NT2/D1 (cell line): ENCODE measurements around the gene FAM90A1.
"Not testable (repeated sequence)": the region's sequence is repeated elsewhere in the genome, so short reads cannot be mapped to it uniquely, and the experiment has no call there.

ENCODE experiments used
- DNase-seq: peaks from one replicate; pipeline ENCODE4 v3.0.0-alpha.2; 2011; ENCODE audit warnings: low read depth, low spot score
- H3K27me3 ChIP-seq: 2 replicates; pipeline ENCODE4 v1.6.0; 2011; ENCODE audit warnings: mild to moderate bottlenecking; ENCODE audit not compliant: insufficient read length, insufficient read depth
- H3K36me3 ChIP-seq: 2 replicates; pipeline ENCODE4 v1.6.1; 2011; ENCODE audit warnings: mild to moderate bottlenecking, low read length, mixed read lengths; ENCODE audit not compliant: insufficient read depth, insufficient read length
- H3K4me1 ChIP-seq: 2 replicates; pipeline ENCODE4 v1.5.1; 2011; ENCODE audit not compliant: insufficient read depth, insufficient read length
- H3K4me3 ChIP-seq: 2 replicates; pipeline ENCODE4 v1.5.1; 2011; ENCODE audit warnings: low read depth; ENCODE audit not compliant: insufficient read length
- H3K9ac ChIP-seq: 2 replicates; pipeline ENCODE4 v1.6.0; 2011; ENCODE audit warnings: low read depth; ENCODE audit not compliant: insufficient read length
- H3K9me3 ChIP-seq: 2 replicates; pipeline ENCODE4 v1.5.1; 2011; ENCODE audit warnings: mild to moderate bottlenecking, low read length; ENCODE audit not compliant: insufficient read depth
- SUZ12 ChIP-seq: IDR thresholded peaks from 2 replicates; pipeline ENCODE4 v1.6.1; 2011; ENCODE audit not compliant: insufficient read length, insufficient read depth; ENCODE audit errors: extremely low read depth
- YY1 ChIP-seq: IDR thresholded peaks from 2 replicates; pipeline ENCODE4 v1.6.1; 2011; ENCODE audit not compliant: insufficient read length, insufficient read depth
- ZNF274 ChIP-seq: IDR thresholded peaks from 2 replicates; pipeline ENCODE4 v1.6.1; 2011; ENCODE audit warnings: mild to moderate bottlenecking, low read depth, low read length

Gene FAM90A1

GRCh38 chr12:8231049-8231448 lies 3.6 kb upstream of the FAM90A1 start:
- not testable (repeated sequence) for H3K27me3 ChIP-seq, H3K9ac ChIP-seq, H3K9me3 ChIP-seq, H3K4me3 ChIP-seq, DNase-seq
- Histone ChIP-seq H3K4me1 (peaks cover 20% of the 10 kb centered on the region), H3K36me3 (peaks cover 39% of the 10 kb centered on the region)

- not testable (repeated sequence) for DNase-seq, H3K4me3 ChIP-seq, H3K9me3 ChIP-seq, H3K27me3 ChIP-seq
- Histone ChIP-seq H3K36me3 (peaks cover 26% of the 10 kb centered on the region), H3K4me1 (peaks cover 17% of the 10 kb centered on the region), H3K9ac (peak overlapping the region; percentile 12)
These were observed 2.1 kb upstream of the FAM90A1 start for GRCh38 chr12:8229486-8229885.

GRCh38 chr12:8228607-8229006 lies 1.2 kb upstream of the FAM90A1 start:
- Histone ChIP-seq H3K36me3 (peaks cover 32% of the 10 kb centered on the region), H3K4me1 (peaks cover 17% of the 10 kb centered on the region)
- DNase-seq, H3K4me3 ChIP-seq, H3K9ac ChIP-seq, H3K27me3 ChIP-seq, H3K9me3 ChIP-seq: not testable (repeated sequence)

GRCh38 chr12:8227732-8228077 lies 287 bp upstream of the FAM90A1 start:
- peaks cover 31% of the 10 kb centered on the region for H3K36me3 ChIP-seq
- DNase-seq, H3K27me3 ChIP-seq, H3K9me3 ChIP-seq: not testable (repeated sequence)
- H3K4me3 ChIP-seq: peak overlapping the region; percentile 61
- H3K9ac ChIP-seq: peak overlapping the region; percentile 72
- H3K4me1 ChIP-seq: peaks cover 12% of the 10 kb centered on the region

GRCh38 chr12:8226355-8226754 lies 1.1 kb downstream of the FAM90A1 start:
- peak overlapping the region; percentile 66 for H3K9ac ChIP-seq
- no peak for DNase-seq

GRCh38 chr12:8224782-8225181 lies 2.6 kb downstream of the FAM90A1 start:
- not testable (repeated sequence) for H3K27me3 ChIP-seq, H3K4me3 ChIP-seq, H3K4me1 ChIP-seq, H3K9me3 ChIP-seq, H3K9ac ChIP-seq, DNase-seq
- H3K36me3 ChIP-seq: peaks cover 32% of the 10 kb centered on the region

More at GRCh38 chr12:8226355-8226754, 1.1 kb downstream of the FAM90A1 start:
- H3K4me1 ChIP-seq: peaks cover 9% of the 10 kb centered on the region
- TF ChIP-seq YY1: no peak
- TF ChIP-seq ZNF274: no peak
- TF ChIP-seq SUZ12: no peak
- no peak overlapping the region for H3K4me3 ChIP-seq
- H3K27me3 ChIP-seq: no peaks in the 10 kb centered on the region
- H3K9me3 ChIP-seq: no peaks in the 10 kb centered on the region; the same call in 1 of the 2 replicates
- peaks cover 34% of the 10 kb centered on the region for H3K36me3 ChIP-seq

- DNase-seq, H3K27me3 ChIP-seq, H3K9ac ChIP-seq, H3K4me1 ChIP-seq, H3K9me3 ChIP-seq, H3K4me3 ChIP-seq: not testable (repeated sequence)
- peaks cover 35% of the 10 kb centered on the region for H3K36me3 ChIP-seq
These were observed 3.8 kb downstream of the FAM90A1 start for GRCh38 chr12:8223646-8224045.

GRCh38 chr12:8222303-8222702 lies 5.1 kb downstream of the FAM90A1 start:
- H3K36me3 ChIP-seq: peaks cover 44% of the 10 kb centered on the region
- H3K9ac ChIP-seq, H3K9me3 ChIP-seq, DNase-seq, H3K27me3 ChIP-seq, H3K4me1 ChIP-seq, H3K4me3 ChIP-seq: not testable (repeated sequence)

GRCh38 chr12:8221844-8222243 lies 5.6 kb downstream of the FAM90A1 start:
- H3K4me3 ChIP-seq, H3K9ac ChIP-seq, DNase-seq, H3K9me3 ChIP-seq, H3K4me1 ChIP-seq, H3K27me3 ChIP-seq: not testable (repeated sequence)
- H3K36me3 ChIP-seq: peaks cover 44% of the 10 kb centered on the region

GRCh38 chr12:8221375-8221774 lies 6.0 kb downstream of the FAM90A1 start:
- not testable (repeated sequence) for DNase-seq, H3K9ac ChIP-seq, H3K4me1 ChIP-seq, H3K27me3 ChIP-seq, H3K4me3 ChIP-seq, H3K9me3 ChIP-seq
- H3K36me3 ChIP-seq: peaks cover 44% of the 10 kb centered on the region

GRCh38 chr12:8218711-8219382 lies 8.6 kb downstream of the FAM90A1 start:
- DNase-seq, H3K27me3 ChIP-seq, H3K4me3 ChIP-seq, H3K4me1 ChIP-seq, H3K9ac ChIP-seq, H3K9me3 ChIP-seq: not testable (repeated sequence)
- H3K36me3 ChIP-seq: peaks cover 41% of the 10 kb centered on the region
